GM12878 (cell line): ENCODE measurements around the gene DTD1. TPM values are rescaled to one million over a fixed set of nuclear protein-coding genes. Genes with fewer than 3 reads are reported as not detected.

Experiments
- ATAC-seq: fragments of 200-7000 bp; cut with Tn5 transposase; 3 replicates; pipeline ENCODE4 v1.9.1; 2020; ENCODE audit warnings: mild to moderate bottlenecking, moderate library complexity
- BruUV-seq: library from RNA; stranded (reverse); fragments of 400-500 nt; replicated peaks from 2 replicates; lab custom pipeline; 2021; lab: Mats Ljungman, UMichigan
- CTCF ChIA-PET: fragments of 300-600 bp; sonication (Branson Sonifier 250); formaldehyde crosslinking; extraction: SDS; loops from one replicate; lab custom pipeline; 2021; ENCODE audit warnings: inconsistent platforms; lab: Yijun Ruan, JAX
- POLR2A ChIA-PET: fragments of 350-600 bp; formaldehyde crosslinking; extraction: SDS; loops from one replicate; lab custom pipeline; 2021; ENCODE audit warnings: inconsistent platforms; lab: Charles Lee
- RAD21 ChIA-PET: fragments of 300-600 bp; sonication (Branson Sonifier 250); formaldehyde crosslinking; loops from one replicate; lab custom pipeline; 2023; ENCODE audit warnings: antibody characterized with exemption; ENCODE audit not compliant: unreplicated experiment; lab: Charles Lee
- SMC1A ChIA-PET: fragments of 300-600 bp; sonication (Branson Sonifier 250); formaldehyde crosslinking; loops from one replicate; lab custom pipeline; 2023; ENCODE audit not compliant: unreplicated experiment, uncharacterized antibody; lab: Charles Lee
- DNase-seq: peaks from one replicate; pipeline ENCODE4 v3.0.0-alpha.2; 2011; ENCODE audit warnings: low read depth, low spot score
- FAIRE-seq: peaks from 3 replicates; lab custom pipeline; 2011; peaks lifted over from hg19 to GRCh38; lab: Jason Lieb, UNC
- H2AFZ ChIP-seq: 2 replicates; pipeline ENCODE4 v1.6.0; 2011; ENCODE audit warnings: low read depth, low read length, control low read depth; ENCODE audit not compliant: control insufficient read depth
- H3K27ac ChIP-seq: 2 replicates; pipeline ENCODE4 v1.5.1; 2011; ENCODE audit warnings: control low read depth; ENCODE audit not compliant: control insufficient read depth, insufficient read depth
- H3K27me3 ChIP-seq, 2 experiments: replicated peaks in 1 of 2; 2 replicates each; pipeline versions ENCODE4 v1.6.0 to v1.6.1; 2011; ENCODE audit warnings: low read length in 1 of 2; ENCODE audit not compliant: control insufficient read depth in 2 of 2, insufficient read depth in 2 of 2
- H3K36me3 ChIP-seq, 2 experiments: 2 replicates each; pipeline ENCODE4 v1.5.1; 2011; ENCODE audit warnings: low read length in 1 of 2; ENCODE audit not compliant: control insufficient read depth in 2 of 2, insufficient read depth in 2 of 2
- H3K4me1 ChIP-seq: 2 replicates; pipeline ENCODE4 v1.6.1; 2011; ENCODE audit warnings: mild to moderate bottlenecking, low read length, moderate library complexity, mixed read lengths; ENCODE audit not compliant: control insufficient read depth, insufficient read depth
- H3K4me2 ChIP-seq: 2 replicates; pipeline ENCODE4 v1.6.0; 2011; ENCODE audit warnings: control low read depth; ENCODE audit not compliant: control insufficient read depth, insufficient read depth
- H3K4me3 ChIP-seq: fragments of 200-600 bp; sonication (generic); 2 replicates; pipeline ENCODE4 v1.5.1; 2016
- H3K79me2 ChIP-seq: 2 replicates; pipeline ENCODE4 v1.6.0; 2011; ENCODE audit warnings: low read length; ENCODE audit not compliant: control insufficient read depth, insufficient read depth
- H3K9ac ChIP-seq: 2 replicates; pipeline ENCODE4 v1.8.0; 2011; ENCODE audit warnings: low read length, control low read depth, mixed read lengths; ENCODE audit not compliant: control insufficient read depth, insufficient read depth
- H3K9me3 ChIP-seq: replicated peaks from 3 replicates; pipeline ENCODE4 v1.5.1; 2011; ENCODE audit warnings: mild to moderate bottlenecking, low read length; ENCODE audit not compliant: control insufficient read depth, insufficient read depth
- H4K20me1 ChIP-seq: 2 replicates; pipeline ENCODE4 v1.6.0; 2011; ENCODE audit not compliant: control insufficient read depth, insufficient read depth
- ASH2L ChIP-seq: fragments of 300-600, 200-600 bp; sonication (generic); IDR thresholded peaks from 2 replicates; pipeline ENCODE4 v1.6.1; 2017; ENCODE audit warnings: low read depth, mild to moderate bottlenecking, borderline replicate concordance
- ATF7 ChIP-seq: fragments of 450-650 bp; IDR thresholded peaks from 2 replicates; pipeline ENCODE4 v1.6.1; 2016; ENCODE audit warnings: low read depth, mild to moderate bottlenecking
- CBFB ChIP-seq: IDR thresholded peaks from 2 replicates; pipeline ENCODE4 v1.6.1; 2016; ENCODE audit warnings: antibody characterized with exemption, low read depth
- CBX5 ChIP-seq: sonication (generic); IDR thresholded peaks from 2 replicates; pipeline ENCODE4 v1.6.1; 2016; ENCODE audit warnings: low read depth, moderate library complexity, mild to moderate bottlenecking, inconsistent platforms
- CREM ChIP-seq: IDR thresholded peaks from 2 replicates; pipeline ENCODE4 v1.6.1; 2014; ENCODE audit warnings: antibody characterized with exemption, low read depth
- ESRRA ChIP-seq: IDR thresholded peaks from 2 replicates; pipeline ENCODE4 v1.6.1; 2012; ENCODE audit warnings: mild to moderate bottlenecking, low read length, improper control_type of control experiment
- HDGF ChIP-seq: fragments of 450-650 bp; IDR thresholded peaks from 2 replicates; pipeline ENCODE4 v1.6.1; 2016; ENCODE audit warnings: antibody characterized with exemption
- IKZF2 ChIP-seq, 2 experiments: fragments of 450-650 bp; IDR thresholded peaks; 2 replicates each; pipeline ENCODE4 v1.6.1; 2017; ENCODE audit warnings: mild to moderate bottlenecking in 2 of 2, moderate library complexity in 2 of 2
- MXI1 ChIP-seq: fragments of 150-350 bp; IDR thresholded peaks from 2 replicates; pipeline ENCODE4 v1.6.1; 2011; ENCODE audit warnings: low read depth, mild to moderate bottlenecking, inconsistent platforms, low read length, improper control_type of control experiment
- MYB ChIP-seq: fragments of 150-350 bp; IDR thresholded peaks from 2 replicates; pipeline ENCODE4 v1.6.1; 2014; ENCODE audit warnings: mild to moderate bottlenecking, low read depth, low read length, borderline replicate concordance
- NFYB ChIP-seq: IDR thresholded peaks from 2 replicates; pipeline ENCODE4 v1.6.1; 2011; ENCODE audit warnings: low read depth, mild to moderate bottlenecking, low read length, improper control_type of control experiment, moderate library complexity; ENCODE audit not compliant: insufficient read depth
- SRF ChIP-seq, 2 experiments: IDR thresholded peaks; 2 replicates each; pipeline ENCODE4 v1.6.1; 2011; ENCODE audit warnings: low read depth in 2 of 2, low read length in 2 of 2, mild to moderate bottlenecking in 1 of 2, moderate library complexity in 1 of 2
- TCF7 ChIP-seq: IDR thresholded peaks from 2 replicates; pipeline ENCODE4 v1.6.1; 2014; ENCODE audit warnings: antibody characterized with exemption, borderline replicate concordance
- ZBTB4 ChIP-seq: fragments of 450-650 bp; formaldehyde crosslinking; IDR thresholded peaks from 2 replicates; pipeline ENCODE4 v1.4.0; 2022; ENCODE audit warnings: mild to moderate bottlenecking, moderate library complexity
- ZBTB40 ChIP-seq: fragments of 450-650 bp; IDR thresholded peaks from 2 replicates; pipeline ENCODE4 v1.6.1; 2016; ENCODE audit warnings: mild to moderate bottlenecking, moderate library complexity, borderline replicate concordance
- in situ Hi-C: fragments of 300-500 bp; cut with MboI; formaldehyde crosslinking; loops from 9 replicates; pipeline ENCODE4 v1.14.3; 2018; ENCODE audit warnings: mixed read lengths
- intact Hi-C: fragments of 100-400 bp; cut with micrococcal nuclease; formaldehyde crosslinking; loops from one replicate; pipeline ENCODE4 v1.14.2; 2022; ENCODE audit not compliant: unreplicated experiment
- polyA plus RNA-seq, 11 experiments: library from polyadenylated mRNA; depleted of rRNA in 4 of 11; unstranded in 6 of 11; stranded (reverse) in 5 of 11; fragments of >200 nt; fragmentation: Nextera tagmentation in 4 of 11; fragmentation: Illumina TruSeq in 1 of 11; extraction: Ambion mirVana in 4 of 11; extraction: Trizol in 1 of 11; gene quantifications; 1 replicate in 1 of 11; 2 replicates in 10 of 11; pipeline versions ENCODE4 v1.2.1 to v1.2.3, GENCODE V29; 2011 to 2016; ENCODE audit warnings: inconsistent platforms in 2 of 11, missing spikeins in 2 of 11, low read depth in 1 of 11
- total RNA-seq, 4 experiments: library from RNA; depleted of rRNA in 3 of 4; stranded (reverse); fragments of >200 nt in 3 of 4; fragmentation: Illumina TruSeq in 1 of 4; extraction: Trizol in 1 of 4; gene quantifications; 2 replicates each; pipeline versions ENCODE4 v1.2.1 to v1.2.3, GENCODE V29; 2013 to 2021

The DTD1 gene
- total and polyA plus RNA-seq, 10 of the 15 experiments (the other 5 are each of a cell fraction or from before 2014, with no cell fraction given) = 24.3 to 99.8 (median 63.3) TPM

GRCh38 chr20:18683839-18684238, 96.0 kb downstream of the DTD1 start:
- ChIA-PET CTCF (no interaction called here), RAD21 (no interaction called here), SMC1A (no interaction called here), POLR2A (no interaction called here)
- Histone ChIP-seq H3K36me3 (no peaks in the 10 kb centered on the region), H3K4me1 (peaks cover 3% of the 10 kb centered on the region), H3K27me3 (no peaks in the 10 kb centered on the region), H3K79me2 (no peaks in the 10 kb centered on the region), H3K27ac (no peak overlapping the region), H4K20me1 (no peaks in the 10 kb centered on the region; the same call in 1 of the 2 replicates), H3K9me3 (no peaks in the 10 kb centered on the region), H3K4me2 (no peak overlapping the region), H3K4me3 (no peak overlapping the region), H3K9ac (no peak overlapping the region), H2AFZ (no peak overlapping the region)
- BruUV-seq = no TSS peak
- TF ChIP-seq NFYB (no peak), ATF7 (no peak), MXI1 (no peak), TCF7 (no peak), IKZF2 (IDR thresholded peaks at IDR 0.05) (no peak), MYB (no peak), CBX5 (no peak), ASH2L (no peak), CBFB (no peak), ZBTB4 (no peak), ESRRA (no peak), ZBTB40 (no peak), CREM (no peak), SRF (IDR thresholded peaks at IDR 0.05; ENCODE audit: low read depth in 2 of 2, low read length in 2 of 2) (no peak), HDGF (no peak)
- in situ Hi-C loops (no loop called here), intact Hi-C loops (no loop called here)
- DNase-seq = no peak
- ATAC-seq = no peak
- FAIRE-seq = no peak
